Neural cell (in vitro differentiated cells): ENCODE results near the gene RAC2. TPM values are rescaled to one million over a fixed set of nuclear protein-coding genes. Genes with fewer than 3 reads are reported as not detected.

Source experiments
- H2AFZ ChIP-seq: fragments of 200-600, 300-800 bp; sonication (generic), shearing (Covaris generic); 2 replicates; pipeline ENCODE4 v1.6.0; 2014; ENCODE audit warnings: low read depth, mild to moderate bottlenecking, antibody characterized with exemption, low read length, moderate library complexity
- H3F3A ChIP-seq: fragments of 200-600 bp; shearing (Covaris generic); 2 replicates; pipeline ENCODE4 v1.6.1; 2016; ENCODE audit warnings: mild to moderate bottlenecking, moderate library complexity, mixed read lengths, antibody characterized with exemption, low read length; ENCODE audit not compliant: insufficient read depth, poor library complexity, severe bottlenecking
- H3K27ac ChIP-seq: fragments of 200-600, 300-800 bp; sonication (generic), shearing (Covaris generic); 2 replicates; pipeline ENCODE4 v1.5.1; 2014; ENCODE audit warnings: mild to moderate bottlenecking, low read length, moderate library complexity
- H3K27me3 ChIP-seq: fragments of 300-800, 200-600 bp; sonication (generic), shearing (Covaris generic); 2 replicates; pipeline ENCODE4 v1.6.0; 2014; ENCODE audit warnings: mild to moderate bottlenecking, low read depth, low read length, moderate library complexity; ENCODE audit not compliant: insufficient read depth
- H3K36me3 ChIP-seq: fragments of 300-800, 200-600 bp; sonication (generic), shearing (Covaris generic); 2 replicates; pipeline ENCODE4 v1.5.1; 2014; ENCODE audit warnings: mild to moderate bottlenecking, antibody characterized with exemption, low read length, moderate library complexity; ENCODE audit not compliant: insufficient read depth
- H3K4me2 ChIP-seq: fragments of 300-800, 200-600 bp; sonication (generic), shearing (Covaris generic); 2 replicates; pipeline ENCODE4 v1.6.0; 2014; ENCODE audit warnings: mild to moderate bottlenecking, low read length
- H3K4me3 ChIP-seq: fragments of 300-800, 200-600 bp; sonication (generic), shearing (Covaris generic); 2 replicates; pipeline ENCODE4 v1.5.1; 2014; ENCODE audit warnings: mild to moderate bottlenecking, low read length, moderate library complexity
- H3K79me2 ChIP-seq: fragments of 200-600 bp; shearing (Covaris generic); replicated peaks from 2 replicates; pipeline ENCODE4 v1.6.0; 2014; ENCODE audit warnings: mild to moderate bottlenecking, low read length, moderate library complexity; ENCODE audit not compliant: insufficient read depth
- H3K9ac ChIP-seq: fragments of 300-800, 200-600 bp; sonication (generic), shearing (Covaris generic); 2 replicates; pipeline ENCODE4 v1.6.1; 2016; ENCODE audit warnings: mild to moderate bottlenecking, low read length, mixed read lengths
- H3K9me2 ChIP-seq: fragments of 200-600 bp; shearing (Covaris generic); 2 replicates; pipeline ENCODE4 v1.6.1; 2016; ENCODE audit warnings: mild to moderate bottlenecking, low read length, mixed read lengths; ENCODE audit not compliant: insufficient read depth
- H3K9me3 ChIP-seq: fragments of 200-600, 300-800 bp; sonication (generic), shearing (Covaris generic); 2 replicates; pipeline ENCODE4 v1.6.1; 2016; ENCODE audit warnings: mild to moderate bottlenecking, mixed run types, low read length, moderate library complexity, mixed read lengths
- H4K20me1 ChIP-seq: fragments of 200-600 bp; shearing (Covaris generic); 2 replicates; pipeline ENCODE4 v1.6.1; 2016; ENCODE audit warnings: mild to moderate bottlenecking, mixed run types; ENCODE audit not compliant: insufficient read depth
- EP300 ChIP-seq: fragments of 450-650 bp; conservative IDR thresholded peaks from 2 replicates; pipeline ENCODE4 v1.6.1; 2014; ENCODE audit warnings: antibody characterized with exemption, mild to moderate bottlenecking, moderate library complexity; ENCODE audit not compliant: poor library complexity, severe bottlenecking
- EZH2 ChIP-seq: fragments of 200-600, 300-800 bp; shearing (Covaris generic), sonication (generic); IDR thresholded peaks from 2 replicates; pipeline ENCODE4 v1.6.1; 2014; ENCODE audit warnings: antibody characterized with exemption, low read length, borderline replicate concordance, mild to moderate bottlenecking; ENCODE audit not compliant: insufficient read depth, poor library complexity, severe bottlenecking
- MXI1 ChIP-seq: fragments of 450-650 bp; conservative IDR thresholded peaks from 2 replicates; pipeline ENCODE4 v1.6.1; 2014; ENCODE audit warnings: antibody characterized with exemption, mild to moderate bottlenecking; ENCODE audit not compliant: poor library complexity, severe bottlenecking
- POLR2AphosphoS5 ChIP-seq: IDR thresholded peaks from 2 replicates; pipeline ENCODE4 v1.6.1; 2012
- RAD21 ChIP-seq: fragments of 450-650 bp; conservative IDR thresholded peaks from 2 replicates; pipeline ENCODE4 v1.6.1; 2014; ENCODE audit warnings: antibody characterized with exemption, mild to moderate bottlenecking, moderate library complexity
- SMC3 ChIP-seq: fragments of 450-650 bp; conservative IDR thresholded peaks from 2 replicates; pipeline ENCODE4 v1.6.1; 2014; ENCODE audit warnings: antibody characterized with exemption, mild to moderate bottlenecking, moderate library complexity; ENCODE audit not compliant: poor library complexity
- TAF1 ChIP-seq: IDR thresholded peaks from 2 replicates; pipeline ENCODE4 v1.6.1; 2012; ENCODE audit warnings: low read depth
- polyA plus RNA-seq: library from polyadenylated mRNA; depleted of rRNA; stranded (reverse); fragments of >200 nt; gene quantifications from 2 replicates; pipeline ENCODE4 v1.2.3, GENCODE V29; 2014
- TF ChIP-seq, protein P1 (sequence below): fragments of 450-650 bp; IDR thresholded peaks from 2 replicates; pipeline ENCODE4 v1.5.1; 2014; ENCODE audit warnings: antibody characterized with exemption, mild to moderate bottlenecking, moderate library complexity; ENCODE audit not compliant: poor library complexity, severe bottlenecking
- TF ChIP-seq, protein P2 (sequence below): IDR thresholded peaks from 2 replicates; pipeline ENCODE4 v1.6.1; 2012; ENCODE audit warnings: borderline replicate concordance

The RAC2 gene
- polyA plus RNA-seq, 1 donor from 2014 or later = not detected

DNA sequence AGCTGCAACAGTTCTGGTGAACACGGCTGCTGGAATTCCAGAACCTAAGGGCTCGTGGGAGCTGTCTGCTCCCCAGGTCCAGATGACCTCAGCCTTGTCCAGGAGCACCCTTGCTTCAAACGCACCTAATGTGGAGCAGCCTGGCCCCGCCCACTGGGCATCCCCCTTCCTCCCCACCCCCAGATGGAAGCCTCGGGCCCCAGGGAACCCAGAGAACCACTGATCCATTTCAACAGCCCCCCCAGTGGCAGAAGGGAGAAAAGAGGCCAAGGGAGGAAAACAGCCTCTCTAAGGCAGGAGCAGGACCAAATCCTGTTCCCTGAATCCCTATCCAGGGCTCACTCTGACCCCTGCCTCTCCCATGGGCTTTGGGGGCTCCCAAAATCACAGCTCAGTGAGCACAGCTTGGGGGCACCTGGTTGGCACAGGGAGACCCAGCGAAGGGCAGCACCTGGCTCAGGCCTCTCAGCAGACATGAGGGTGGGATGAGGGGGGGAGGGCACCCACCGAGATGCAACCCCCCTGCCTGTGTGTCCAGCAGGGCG lies 39.4 kb upstream of the RAC2 start:
- Histone ChIP-seq H3K36me3 (no peaks in the 10 kb centered on the region), H3K4me3 (no peak overlapping the region), H4K20me1 (no peaks in the 10 kb centered on the region), H3K9me2 (no peaks in the 10 kb centered on the region), H3K9me3 (no peaks in the 10 kb centered on the region), H3K79me2 (no peaks in the 10 kb centered on the region), H3K9ac (no peak overlapping the region), H3F3A (no peaks in the 10 kb centered on the region), H3K4me2 (no peak overlapping the region), H3K27me3 (no peaks in the 10 kb centered on the region), H3K27ac (no peak overlapping the region), H2AFZ (no peak overlapping the region)
- no peak for TF ChIP-seq EP300

DNA sequence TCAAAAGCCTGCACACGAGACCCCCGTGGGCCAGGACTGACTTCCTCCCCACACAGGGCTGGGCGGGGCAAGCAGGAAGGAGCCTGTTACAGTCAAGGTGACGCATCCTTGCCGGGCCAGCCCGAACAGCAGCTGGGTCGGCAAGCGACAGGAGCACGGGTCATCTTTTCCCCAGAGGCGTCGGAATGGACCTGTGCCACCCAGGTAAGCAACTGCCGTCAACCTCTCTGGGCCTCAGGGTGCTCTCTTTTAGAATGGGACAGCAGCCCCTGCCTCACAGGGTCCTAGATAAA lies 38.3 kb upstream of the RAC2 start, which contains the start of gene CYTH4:
CYTH4 (plus strand) TSS at position 124 of the 293 bp plus-strand sequence; CDS start at position 186, 62 bp downstream.
- no peak for TF ChIP-seq MXI1
- no peak for TF ChIP-seq TAF1
- TF ChIP-seq EP300 = no peak
- no peak for TF ChIP-seq RAD21
- TF ChIP-seq, protein P1, sequence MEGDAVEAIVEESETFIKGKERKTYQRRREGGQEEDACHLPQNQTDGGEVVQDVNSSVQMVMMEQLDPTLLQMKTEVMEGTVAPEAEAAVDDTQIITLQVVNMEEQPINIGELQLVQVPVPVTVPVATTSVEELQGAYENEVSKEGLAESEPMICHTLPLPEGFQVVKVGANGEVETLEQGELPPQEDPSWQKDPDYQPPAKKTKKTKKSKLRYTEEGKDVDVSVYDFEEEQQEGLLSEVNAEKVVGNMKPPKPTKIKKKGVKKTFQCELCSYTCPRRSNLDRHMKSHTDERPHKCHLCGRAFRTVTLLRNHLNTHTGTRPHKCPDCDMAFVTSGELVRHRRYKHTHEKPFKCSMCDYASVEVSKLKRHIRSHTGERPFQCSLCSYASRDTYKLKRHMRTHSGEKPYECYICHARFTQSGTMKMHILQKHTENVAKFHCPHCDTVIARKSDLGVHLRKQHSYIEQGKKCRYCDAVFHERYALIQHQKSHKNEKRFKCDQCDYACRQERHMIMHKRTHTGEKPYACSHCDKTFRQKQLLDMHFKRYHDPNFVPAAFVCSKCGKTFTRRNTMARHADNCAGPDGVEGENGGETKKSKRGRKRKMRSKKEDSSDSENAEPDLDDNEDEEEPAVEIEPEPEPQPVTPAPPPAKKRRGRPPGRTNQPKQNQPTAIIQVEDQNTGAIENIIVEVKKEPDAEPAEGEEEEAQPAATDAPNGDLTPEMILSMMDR = no peak
- TF ChIP-seq SMC3 = no peak
- no peak for TF ChIP-seq EZH2
- no peaks in the 10 kb centered on the region for H3K9me3 ChIP-seq
- no peaks in the 10 kb centered on the region for H3K27me3 ChIP-seq
- no peaks in the 10 kb centered on the region for H3K79me2 ChIP-seq
- H4K20me1 ChIP-seq = no peaks in the 10 kb centered on the region
- no peaks in the 10 kb centered on the region for H3K36me3 ChIP-seq
- H3K9me2 ChIP-seq = no peaks in the 10 kb centered on the region
- H3K9ac ChIP-seq = no peak within 1 kb of the TSS
- H3K4me3 ChIP-seq = no peak within 1 kb of the TSS
- no peak within 1 kb of the TSS for H3K27ac ChIP-seq
- H2AFZ ChIP-seq = no peak within 1 kb of the TSS
- no peaks in the 10 kb centered on the region for H3F3A ChIP-seq
- H3K4me2 ChIP-seq = no peak within 1 kb of the TSS

DNA sequence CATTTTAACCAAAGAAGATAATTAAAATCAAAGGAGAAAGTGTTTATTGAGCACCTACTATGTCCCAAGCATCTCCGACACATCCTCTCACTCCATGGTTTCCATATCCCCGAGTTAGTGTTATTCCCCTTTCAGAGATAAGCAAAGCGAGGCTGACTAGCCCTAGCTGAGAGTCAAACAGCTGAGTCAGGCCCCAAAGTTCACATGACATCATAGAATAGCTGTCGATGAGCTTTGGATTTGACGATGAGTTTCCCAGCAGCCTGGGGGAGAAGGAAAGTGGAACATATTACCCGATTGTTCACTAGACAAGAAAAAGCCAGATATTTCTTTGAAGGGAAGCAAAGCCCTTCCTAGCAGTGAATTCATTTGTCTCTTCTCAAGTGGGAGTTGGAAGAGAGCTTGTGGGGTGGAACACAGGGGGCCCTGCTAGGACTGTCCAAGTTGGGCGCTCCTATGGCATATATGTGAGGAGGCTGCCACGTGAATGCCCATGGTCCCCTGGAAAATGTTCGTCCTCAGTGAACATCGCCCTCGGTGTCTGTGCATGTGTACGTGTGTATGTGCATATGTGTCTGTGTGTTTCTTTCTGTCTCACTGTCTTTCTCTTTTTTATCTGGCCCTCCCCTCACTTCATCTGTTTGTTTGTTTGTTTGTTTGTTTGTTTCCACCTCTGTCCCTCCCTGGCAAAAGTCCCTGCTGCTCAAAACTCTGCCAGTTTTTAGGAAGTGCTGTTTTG lies 37.7 kb upstream of the RAC2 start:
- no peaks in the 10 kb centered on the region for H3K9me2 ChIP-seq
- no peak overlapping the region for H3K4me3 ChIP-seq
- H3F3A ChIP-seq = no peaks in the 10 kb centered on the region
- H3K9ac ChIP-seq = no peak overlapping the region
- no peaks in the 10 kb centered on the region for H3K79me2 ChIP-seq
- no peak overlapping the region for H3K27ac ChIP-seq
- H2AFZ ChIP-seq = no peak overlapping the region
- H4K20me1 ChIP-seq = no peaks in the 10 kb centered on the region
- no peak for TF ChIP-seq RAD21
- TF ChIP-seq POLR2AphosphoS5 = no peak
- TF ChIP-seq MXI1 = no peak
- TF ChIP-seq, protein P1 = no peak
- TF ChIP-seq EZH2 = no peak
- TF ChIP-seq SMC3 = no peak
- no peak for TF ChIP-seq EP300
- no peak for TF ChIP-seq TAF1
- TF ChIP-seq, protein P2, sequence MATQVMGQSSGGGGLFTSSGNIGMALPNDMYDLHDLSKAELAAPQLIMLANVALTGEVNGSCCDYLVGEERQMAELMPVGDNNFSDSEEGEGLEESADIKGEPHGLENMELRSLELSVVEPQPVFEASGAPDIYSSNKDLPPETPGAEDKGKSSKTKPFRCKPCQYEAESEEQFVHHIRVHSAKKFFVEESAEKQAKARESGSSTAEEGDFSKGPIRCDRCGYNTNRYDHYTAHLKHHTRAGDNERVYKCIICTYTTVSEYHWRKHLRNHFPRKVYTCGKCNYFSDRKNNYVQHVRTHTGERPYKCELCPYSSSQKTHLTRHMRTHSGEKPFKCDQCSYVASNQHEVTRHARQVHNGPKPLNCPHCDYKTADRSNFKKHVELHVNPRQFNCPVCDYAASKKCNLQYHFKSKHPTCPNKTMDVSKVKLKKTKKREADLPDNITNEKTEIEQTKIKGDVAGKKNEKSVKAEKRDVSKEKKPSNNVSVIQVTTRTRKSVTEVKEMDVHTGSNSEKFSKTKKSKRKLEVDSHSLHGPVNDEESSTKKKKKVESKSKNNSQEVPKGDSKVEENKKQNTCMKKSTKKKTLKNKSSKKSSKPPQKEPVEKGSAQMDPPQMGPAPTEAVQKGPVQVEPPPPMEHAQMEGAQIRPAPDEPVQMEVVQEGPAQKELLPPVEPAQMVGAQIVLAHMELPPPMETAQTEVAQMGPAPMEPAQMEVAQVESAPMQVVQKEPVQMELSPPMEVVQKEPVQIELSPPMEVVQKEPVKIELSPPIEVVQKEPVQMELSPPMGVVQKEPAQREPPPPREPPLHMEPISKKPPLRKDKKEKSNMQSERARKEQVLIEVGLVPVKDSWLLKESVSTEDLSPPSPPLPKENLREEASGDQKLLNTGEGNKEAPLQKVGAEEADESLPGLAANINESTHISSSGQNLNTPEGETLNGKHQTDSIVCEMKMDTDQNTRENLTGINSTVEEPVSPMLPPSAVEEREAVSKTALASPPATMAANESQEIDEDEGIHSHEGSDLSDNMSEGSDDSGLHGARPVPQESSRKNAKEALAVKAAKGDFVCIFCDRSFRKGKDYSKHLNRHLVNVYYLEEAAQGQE = no peak
- H3K36me3 ChIP-seq = no peaks in the 10 kb centered on the region
- no peaks in the 10 kb centered on the region for H3K9me3 ChIP-seq
- no peaks in the 10 kb centered on the region for H3K27me3 ChIP-seq
- no peak overlapping the region for H3K4me2 ChIP-seq
